Stomach (tissue), 9 donors: ENCODE measurements around the gene ABCA13. TPM values are rescaled to one million over a fixed set of nuclear protein-coding genes. Genes with fewer than 3 reads are reported as not detected.
A peak's percentile ranks its signal among the peaks of the same experiment; 100 is the strongest.
"Not testable (repeated sequence)": the region's sequence is repeated elsewhere in the genome, so short reads cannot be mapped to it uniquely, and the experiment has no call there.

Experiments used
- DNase-seq, 2 donors: peaks; one replicate each; pipeline versions ENCODE4 v3.0.0 to v3.0.0-alpha.2; 2013 to 2019
- H3K27ac ChIP-seq, 5 donors: fragments of 200-600 bp in 4 of 5; sonication (generic) in 4 of 5; one replicate each; pipeline ENCODE4 v1.5.1; 2013 to 2019; ENCODE audit warnings: mild to moderate bottlenecking in 1 of 5, moderate library complexity in 1 of 5
- H3K27me3 ChIP-seq, 3 donors: fragments of 200-600 bp; sonication (generic); one replicate each; pipeline ENCODE4 v1.5.1; 2017 to 2019; ENCODE audit warnings: mixed run types in 1 of 3
- H3K36me3 ChIP-seq, 4 donors: fragments of 200-600 bp; sonication (generic); 1 replicate in 3 of 4; 2 replicates in 1 of 4; pipeline ENCODE4 v1.5.1; 2016 to 2019
- H3K4me1 ChIP-seq, 4 donors: fragments of 200-600 bp; sonication (generic); one replicate each; pipeline ENCODE4 v1.5.1; 2016 to 2019
- H3K4me3 ChIP-seq, 4 donors: fragments of 200-600 bp; sonication (generic) in 3 of 4; one replicate each; pipeline ENCODE4 v1.5.1; 2016 to 2019; ENCODE audit warnings: mild to moderate bottlenecking in 1 of 4
- H3K9me3 ChIP-seq, 4 donors: fragments of 200-600 bp; sonication (generic); one replicate each; pipeline ENCODE4 v1.5.1; 2016 to 2019
- CTCF ChIP-seq, 7 experiments: fragments of 450-650 bp in 4 of 7; fragments of 200-600 bp in 3 of 7; sonication (generic) in 3 of 7; IDR thresholded peaks; one replicate each; pipeline ENCODE4 v1.5.1; 2016 to 2019; ENCODE audit warnings: antibody characterized with exemption in 7 of 7, control low read depth in 2 of 7, mild to moderate bottlenecking in 1 of 7
- EP300 ChIP-seq: sonication (generic); formaldehyde crosslinking; IDR thresholded peaks from one replicate; pipeline ENCODE4 v1.6.1; 2017; ENCODE audit warnings: antibody characterized with exemption
- POLR2A ChIP-seq, 4 donors: fragments of 450-650 bp; IDR thresholded peaks; one replicate each; pipeline ENCODE4 v1.6.1; 2016; ENCODE audit warnings: antibody characterized with exemption in 4 of 4, control low read depth in 2 of 4, mild to moderate bottlenecking in 1 of 4, moderate library complexity in 1 of 4
- POLR2AphosphoS5 ChIP-seq, 3 donors: sonication (generic); formaldehyde crosslinking; IDR thresholded peaks; one replicate each; pipeline ENCODE4 v1.6.1; 2016; ENCODE audit warnings: antibody characterized with exemption in 3 of 3
- WGBS, 5 donors: extraction: QIAGEN DNeasy Blood & Tissue Kit in 3 of 5; methylation state at CpG; one replicate each; pipeline versions ENCODE4 v1.1.5 to v1.1.7; 2013 to 2018; 5-methylcytosine and 5-hydroxymethylcytosine counted together
- intact Hi-C: fragments of 100-400 bp; cut with DNase I; formaldehyde crosslinking; loops from one replicate; pipeline ENCODE4 v1.15.1; 2023; ENCODE audit warnings: low total_unique reads
- polyA plus RNA-seq, 3 donors: library from polyadenylated mRNA; stranded (reverse); fragments of 200-250 nt; gene quantifications; one replicate each; pipeline ENCODE4 v1.2.3, GENCODE V29; 2013
- total RNA-seq, 5 donors: library from RNA; depleted of rRNA; stranded (reverse); fragments of >200 nt; gene quantifications; one replicate each; pipeline versions ENCODE4 v1.1.0 to v1.2.3, GENCODE V29; 2014 to 2016
- donor health status: healthy with polysubstance abuse.
- donor health status: Bipolar disorder and iron deficiency.
- donor health status: healthy.

The ABCA13 gene
- total and polyA plus RNA-seq, 8 donors = under 0.01 to 0.92 (median 0.50) TPM; not detected in 5

- 73 to 85% (median 81%) methylated on average over 12 of the region's 12 CpGs for WGBS, 5 donors
- Histone ChIP-seq H3K4me3 (no peak overlapping the region), H3K4me1 (no peaks in the 10 kb centered on the region), H3K9me3 (peaks cover 0 to 5% (median 0%) of the 10 kb centered on the region in 4 donors), H3K27me3 (no peaks in the 10 kb centered on the region), H3K36me3 (no peaks in the 10 kb centered on the region), H3K27ac (no peak overlapping the region)
- no peak for DNase-seq
- intact Hi-C loops = no loop called here
- no peak for TF ChIP-seq POLR2A (IDR thresholded peaks at IDR 0.05)
- no peak for TF ChIP-seq EP300
- TF ChIP-seq POLR2AphosphoS5 (IDR thresholded peaks at IDR 0.05) = no peak
- TF ChIP-seq CTCF (IDR thresholded peaks at IDR 0.05) = no peak
Observed at GRCh38 chr7:48188776-48189520, 17.7 kb downstream of the ABCA13 start.

GRCh38 chr7:48192996-48193395, 21.7 kb downstream of the ABCA13 start:
- no peak for TF ChIP-seq POLR2A (IDR thresholded peaks at IDR 0.05)
- TF ChIP-seq CTCF (IDR thresholded peaks at IDR 0.05) = no peak
- no peak for TF ChIP-seq EP300
- no peak for TF ChIP-seq POLR2AphosphoS5 (IDR thresholded peaks at IDR 0.05)
- Histone ChIP-seq H3K27ac (no peak overlapping the region), H3K4me3 (no peak overlapping the region), H3K36me3 (no peaks in the 10 kb centered on the region), H3K27me3 (no peaks in the 10 kb centered on the region), H3K9me3 (peaks cover 0 to 1% (median 0%) of the 10 kb centered on the region in 4 donors), H3K4me1 (no peaks in the 10 kb centered on the region)
- 66 to 79% (median 75%) methylated on average over 1 of the region's 1 CpG for WGBS, 5 donors
- no peak for DNase-seq
- intact Hi-C loops = no loop called here

GRCh38 chr7:48193421-48193820, 22.2 kb downstream of the ABCA13 start:
- no peak overlapping the region for H3K4me3 ChIP-seq
- no peaks in the 10 kb centered on the region for H3K9me3 ChIP-seq
- no peaks in the 10 kb centered on the region for H3K4me1 ChIP-seq
- intact Hi-C loops = no loop called here
- 0% methylated on average over 1 of the region's 1 CpG for WGBS, 5 donors
- no peaks in the 10 kb centered on the region for H3K27me3 ChIP-seq
- H3K36me3 ChIP-seq = no peaks in the 10 kb centered on the region
- no peak for DNase-seq
- H3K27ac ChIP-seq = no peak overlapping the region
- TF ChIP-seq EP300 (no peak), POLR2A (IDR thresholded peaks at IDR 0.05) (no peak), POLR2AphosphoS5 (IDR thresholded peaks at IDR 0.05) (no peak), CTCF (IDR thresholded peaks at IDR 0.05) (no peak)

DNA sequence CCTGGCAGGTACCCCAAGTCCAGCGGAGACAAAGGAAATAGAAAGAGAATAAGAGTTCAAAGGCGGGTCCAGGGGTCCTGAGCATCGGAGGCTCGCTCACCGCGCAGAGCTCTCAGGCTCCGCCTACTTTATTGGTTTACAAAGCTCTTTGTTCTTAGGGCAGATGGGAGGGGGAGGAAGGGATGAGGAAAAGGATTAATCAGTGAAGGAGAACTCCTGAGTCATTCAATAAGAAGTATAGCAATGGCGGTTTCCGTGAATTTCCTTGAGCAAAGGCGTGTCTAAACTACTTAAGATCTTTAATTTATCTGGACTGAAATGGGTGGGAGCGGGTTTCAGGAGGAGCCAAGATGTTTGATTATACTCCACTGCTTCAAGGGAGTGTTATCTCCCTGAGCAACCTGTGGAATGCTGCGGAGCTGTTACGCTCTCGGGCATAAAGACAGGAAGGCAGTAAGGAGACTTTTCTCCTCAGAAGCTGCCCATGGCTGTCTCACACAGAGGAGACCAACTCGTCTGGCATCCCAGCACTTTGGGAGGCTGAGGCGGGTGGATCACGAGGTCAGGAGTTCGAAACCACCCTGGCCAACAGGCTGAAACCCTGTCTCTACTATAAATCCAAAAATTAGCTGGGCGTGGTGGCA, 29.8 kb downstream of the ABCA13 start:
- H3K36me3 ChIP-seq, intact Hi-C loops: not testable (repeated sequence)

GRCh38 chr7:48202916-48203315, 31.7 kb downstream of the ABCA13 start:
- H3K4me1 ChIP-seq, H3K27me3 ChIP-seq, H3K27ac ChIP-seq, H3K36me3 ChIP-seq, H3K9me3 ChIP-seq, DNase-seq, intact Hi-C loops, H3K4me3 ChIP-seq: not testable (repeated sequence)
- WGBS, 5 donors = 90 to 98% (median 95%) methylated on average over 27 to 41 of the region's 41 CpGs

More for the DNA sequence above, 29.8 kb downstream of the ABCA13 start:
- not testable (repeated sequence) for H3K4me1 ChIP-seq, H3K9me3 ChIP-seq, H3K27me3 ChIP-seq, H3K4me3 ChIP-seq, H3K27ac ChIP-seq
- DNase-seq = peak in 1 of 2 donors; percentile 12
- WGBS, 5 donors = 50 to 65% (median 61%) methylated on average over 19 of the region's 19 CpGs
